ENCODE measurements around the gene C10orf88. TPM values are rescaled to one million over a fixed set of nuclear protein-coding genes. Genes with fewer than 3 reads are reported as not detected.

C10orf88 gene
- polyA plus RNA-seq, 5 donors, result 15.9 to 25.4 (median 21.8) TPM

Other genes with a start within 250 kb of the C10orf88 start
- gene CUZD1, start 108.4 kb downstream of the C10orf88 start, polyA plus RNA-seq (ENCODE audit: insufficient read depth in 1 of 5, insufficient read length in 5 of 5, low replicate concordance in 1 of 5), result 1 to 10 TPM; 1.4 to 2.5 (median 2.2) TPM
- gene FAM24B, start 74.6 kb downstream of the C10orf88 start, polyA plus RNA-seq (ENCODE audit: insufficient read depth in 1 of 5, insufficient read length in 5 of 5, low replicate concordance in 1 of 5), result 1 to 10 TPM; 4.9 to 9.0 (median 7.7) TPM
- gene FAM24A, start 43.6 kb downstream of the C10orf88 start, polyA plus RNA-seq (ENCODE audit: insufficient read depth in 1 of 5, insufficient read length in 5 of 5, low replicate concordance in 1 of 5), result not detected
- gene PSTK, start 26.2 kb upstream of the C10orf88 start, polyA plus RNA-seq (ENCODE audit: insufficient read depth in 1 of 5, insufficient read length in 5 of 5, low replicate concordance in 1 of 5), result 10 to 100 TPM in 2 of 5 donors, 1 to 10 TPM in 3; 6.6 to 11.1 (median 8.5) TPM
- gene IKZF5, start 54.6 kb upstream of the C10orf88 start, polyA plus RNA-seq (ENCODE audit: insufficient read depth in 1 of 5, insufficient read length in 5 of 5, low replicate concordance in 1 of 5), result 10 to 100 TPM; 17.5 to 30.3 (median 24.2) TPM
- gene ACADSB, start 54.8 kb upstream of the C10orf88 start, polyA plus RNA-seq (ENCODE audit: insufficient read depth in 1 of 5, insufficient read length in 5 of 5, low replicate concordance in 1 of 5), result 10 to 100 TPM; 13.8 to 26.6 (median 21.7) TPM
- gene HMX3, start 181.7 kb upstream of the C10orf88 start, polyA plus RNA-seq (ENCODE audit: insufficient read depth in 1 of 5, insufficient read length in 5 of 5, low replicate concordance in 1 of 5), result not detected
- not detected for gene HMX2, start 193.9 kb upstream of the C10orf88 start, polyA plus RNA-seq (ENCODE audit: insufficient read depth in 1 of 5, insufficient read length in 5 of 5, low replicate concordance in 1 of 5)
- gene BUB3, start 200.2 kb upstream of the C10orf88 start, polyA plus RNA-seq (ENCODE audit: insufficient read depth in 1 of 5, insufficient read length in 5 of 5, low replicate concordance in 1 of 5), result 100 to 1,000 TPM in 3 of 5 donors, 10 to 100 TPM in 2; 92.3 to 160 (median 117) TPM

Data from right lung (tissue), 5 donors.